ENCODE results near the gene SHQ1. TPM values are rescaled to one million over a fixed set of nuclear protein-coding genes. Genes with fewer than 3 reads are reported as not detected.

SHQ1 gene
- total RNA-seq, 3 donors from 2014 or later (not counting 1 experiment from before 2014, with no cell fraction given): 16.3 to 36.7 (median 35.9) TPM

GRCh38 chr3:72872183-72872582 lies 23.9 kb upstream of the SHQ1 start:
- H3K4me1 Mint-ChIP-seq: no peaks in the 10 kb centered on the region
- no peak overlapping the region for H3K4me3 Mint-ChIP-seq
- Histone ChIP-seq H3K9me3 (ENCODE audit: control insufficient read depth, insufficient read depth, low read length) (no peaks in the 10 kb centered on the region), H3K36me3 (ENCODE audit: control insufficient read depth, insufficient read depth, low read length) (no peaks in the 10 kb centered on the region), H3K27ac (ENCODE audit: low read length) (no peak overlapping the region), H3K27me3 (ENCODE audit: control insufficient read depth, insufficient read depth, low read length) (peaks cover 2% of the 10 kb centered on the region), H3K4me1 (ENCODE audit: control insufficient read depth, insufficient read depth, low read length) (no peaks in the 10 kb centered on the region), H3K4me3 (ENCODE audit: low read length) (no peak overlapping the region)
- 78% methylated on average over 5 of the region's 5 CpGs for WGBS (ENCODE audit: insufficient coverage)
- H3K27me3 Mint-ChIP-seq (ENCODE audit: low read depth in 2 of 2): peaks cover 6 to 7% of the 10 kb centered on the region in 2 donors
- TF ChIP-seq CTCF (IDR thresholded peaks at IDR 0.05): no peak
- no peak overlapping the region for H3K27ac Mint-ChIP-seq
- ATAC-seq (no peak), DNase-seq (no peak)
- H3K36me3 Mint-ChIP-seq: no peaks in the 10 kb centered on the region
- no peaks in the 10 kb centered on the region for H3K9me3 Mint-ChIP-seq
- intact Hi-C loops (cut with micrococcal nuclease): no loop called here

- DNase-seq (no peak), ATAC-seq (no peak)
- no peak overlapping the region for H3K27ac Mint-ChIP-seq
- H3K9me3 ChIP-seq (ENCODE audit: control insufficient read depth, insufficient read depth, low read length): no peaks in the 10 kb centered on the region
- H3K27me3 Mint-ChIP-seq (ENCODE audit: low read depth in 2 of 2): peaks cover 0 to 3% of the 10 kb centered on the region in 2 donors
- H3K4me1 ChIP-seq (ENCODE audit: control insufficient read depth, insufficient read depth, low read length): no peaks in the 10 kb centered on the region
- WGBS (ENCODE audit: insufficient coverage): 80% methylated on average over 4 of the region's 7 CpGs
- no peaks in the 10 kb centered on the region for H3K9me3 Mint-ChIP-seq
- H3K27me3 ChIP-seq (ENCODE audit: control insufficient read depth, insufficient read depth, low read length): no peaks in the 10 kb centered on the region
- no peaks in the 10 kb centered on the region for H3K36me3 ChIP-seq (ENCODE audit: control insufficient read depth, insufficient read depth, low read length)
- no peak for TF ChIP-seq CTCF (IDR thresholded peaks at IDR 0.05)
- H3K4me1 Mint-ChIP-seq: no peaks in the 10 kb centered on the region
- H3K4me3 Mint-ChIP-seq: no peak overlapping the region
- H3K4me3 ChIP-seq (ENCODE audit: low read length): no peak overlapping the region
- no peak overlapping the region for H3K27ac ChIP-seq (ENCODE audit: low read length)
- intact Hi-C loops (cut with micrococcal nuclease): no loop called here
- H3K36me3 Mint-ChIP-seq: no peaks in the 10 kb centered on the region
These were observed 14.3 kb upstream of the SHQ1 start for GRCh38 chr3:72862314-72863090.

GRCh38 chr3:72860846-72861245 lies 12.6 kb upstream of the SHQ1 start:
- no peaks in the 10 kb centered on the region for H3K9me3 Mint-ChIP-seq
- H3K27ac ChIP-seq (ENCODE audit: low read length): no peak overlapping the region
- H3K4me3 ChIP-seq (ENCODE audit: low read length): no peak overlapping the region
- no peaks in the 10 kb centered on the region for H3K27me3 Mint-ChIP-seq (ENCODE audit: low read depth in 2 of 2)
- ATAC-seq: no peak
- H3K9me3 ChIP-seq (ENCODE audit: control insufficient read depth, insufficient read depth, low read length): no peaks in the 10 kb centered on the region
- DNase-seq: no peak
- H3K4me1 Mint-ChIP-seq: no peaks in the 10 kb centered on the region
- intact Hi-C loops (cut with micrococcal nuclease): no loop called here
- H3K36me3 ChIP-seq (ENCODE audit: control insufficient read depth, insufficient read depth, low read length): no peaks in the 10 kb centered on the region
- no peaks in the 10 kb centered on the region for H3K4me1 ChIP-seq (ENCODE audit: control insufficient read depth, insufficient read depth, low read length)
- H3K4me3 Mint-ChIP-seq: no peak overlapping the region
- TF ChIP-seq CTCF (IDR thresholded peaks at IDR 0.05): no peak
- no CpG with 5 or more reads among the region's 1 CpG for WGBS (ENCODE audit: insufficient coverage)
- H3K27me3 ChIP-seq (ENCODE audit: control insufficient read depth, insufficient read depth, low read length): no peaks in the 10 kb centered on the region
- H3K27ac Mint-ChIP-seq: no peak overlapping the region
- no peaks in the 10 kb centered on the region for H3K36me3 Mint-ChIP-seq

- no peak overlapping the region for H3K4me3 ChIP-seq (ENCODE audit: low read length)
- TF ChIP-seq CTCF (IDR thresholded peaks at IDR 0.05): no peak
- H3K4me1 ChIP-seq (ENCODE audit: control insufficient read depth, insufficient read depth, low read length): no peaks in the 10 kb centered on the region
- no peak overlapping the region for H3K27ac ChIP-seq (ENCODE audit: low read length)
- 94% methylated on average over 3 of the region's 5 CpGs for WGBS (ENCODE audit: insufficient coverage)
- no peak for ATAC-seq
- H3K27me3 ChIP-seq (ENCODE audit: control insufficient read depth, insufficient read depth, low read length): no peaks in the 10 kb centered on the region
- no peak overlapping the region for H3K4me3 Mint-ChIP-seq
- H3K27ac Mint-ChIP-seq: no peak overlapping the region
- H3K27me3 Mint-ChIP-seq (ENCODE audit: low read depth in 2 of 2): peaks cover 3 to 4% of the 10 kb centered on the region in 2 donors
- DNase-seq: no peak
- no peaks in the 10 kb centered on the region for H3K4me1 Mint-ChIP-seq
- no peaks in the 10 kb centered on the region for H3K9me3 ChIP-seq (ENCODE audit: control insufficient read depth, insufficient read depth, low read length)
- intact Hi-C loops (cut with micrococcal nuclease): no loop called here
- no peaks in the 10 kb centered on the region for H3K9me3 Mint-ChIP-seq
- H3K36me3 Mint-ChIP-seq: no peaks in the 10 kb centered on the region
- H3K36me3 ChIP-seq (ENCODE audit: control insufficient read depth, insufficient read depth, low read length): no peaks in the 10 kb centered on the region
These were observed 11.8 kb upstream of the SHQ1 start for GRCh38 chr3:72860053-72860452.

All from natural killer cell (primary cell).